ENCODE data around the gene DUSP6. TPM values are rescaled to one million over a fixed set of nuclear protein-coding genes. Genes with fewer than 3 reads are reported as not detected.

Gene DUSP6
- total and polyA plus RNA-seq, 2 of the 8 experiments (the other 6 are each of a cell fraction or from before 2014, with no cell fraction given) = 99.3 to 179 TPM

- TF ChIP-seq, protein P1, sequence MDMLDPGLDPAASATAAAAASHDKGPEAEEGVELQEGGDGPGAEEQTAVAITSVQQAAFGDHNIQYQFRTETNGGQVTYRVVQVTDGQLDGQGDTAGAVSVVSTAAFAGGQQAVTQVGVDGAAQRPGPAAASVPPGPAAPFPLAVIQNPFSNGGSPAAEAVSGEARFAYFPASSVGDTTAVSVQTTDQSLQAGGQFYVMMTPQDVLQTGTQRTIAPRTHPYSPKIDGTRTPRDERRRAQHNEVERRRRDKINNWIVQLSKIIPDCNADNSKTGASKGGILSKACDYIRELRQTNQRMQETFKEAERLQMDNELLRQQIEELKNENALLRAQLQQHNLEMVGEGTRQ (IDR thresholded peaks at IDR 0.05; ENCODE audit: low read length) = no peak
- no peak for TF ChIP-seq CHD2 (IDR thresholded peaks at IDR 0.05; ENCODE audit: low read length)
Observed at GRCh38 chr12:89391726-89392336, 39.5 kb upstream of the DUSP6 start (continued).
